Endometrial microvascular endothelial cells (primary cell): Measurements from ENCODE around the gene PCDHGA9. TPM values are rescaled to one million over a fixed set of nuclear protein-coding genes. Genes with fewer than 3 reads are reported as not detected.
"Not testable (repeated sequence)": the region's sequence is repeated elsewhere in the genome, so short reads cannot be mapped to it uniquely, and the experiment has no call there.

Experiments used
- in situ Hi-C: cut with HindIII; loops from 2 replicates; pipeline ENCODE4 v1.10.0; 2017; ENCODE audit warnings: low sequenced_read_pairs, low pct_unique_long_range_greater_than_20kb; ENCODE audit errors: inconsistent ontology term
- total RNA-seq: library from RNA; depleted of rRNA; stranded (reverse); fragments of >200 nt; gene quantifications from one replicate; pipeline ENCODE4 v1.2.3, GENCODE V29; 2015; ENCODE audit errors: inconsistent ontology term

The PCDHGA9 gene
- total RNA-seq, 1 donor from 2014 or later, result 0.19 TPM

DNA sequence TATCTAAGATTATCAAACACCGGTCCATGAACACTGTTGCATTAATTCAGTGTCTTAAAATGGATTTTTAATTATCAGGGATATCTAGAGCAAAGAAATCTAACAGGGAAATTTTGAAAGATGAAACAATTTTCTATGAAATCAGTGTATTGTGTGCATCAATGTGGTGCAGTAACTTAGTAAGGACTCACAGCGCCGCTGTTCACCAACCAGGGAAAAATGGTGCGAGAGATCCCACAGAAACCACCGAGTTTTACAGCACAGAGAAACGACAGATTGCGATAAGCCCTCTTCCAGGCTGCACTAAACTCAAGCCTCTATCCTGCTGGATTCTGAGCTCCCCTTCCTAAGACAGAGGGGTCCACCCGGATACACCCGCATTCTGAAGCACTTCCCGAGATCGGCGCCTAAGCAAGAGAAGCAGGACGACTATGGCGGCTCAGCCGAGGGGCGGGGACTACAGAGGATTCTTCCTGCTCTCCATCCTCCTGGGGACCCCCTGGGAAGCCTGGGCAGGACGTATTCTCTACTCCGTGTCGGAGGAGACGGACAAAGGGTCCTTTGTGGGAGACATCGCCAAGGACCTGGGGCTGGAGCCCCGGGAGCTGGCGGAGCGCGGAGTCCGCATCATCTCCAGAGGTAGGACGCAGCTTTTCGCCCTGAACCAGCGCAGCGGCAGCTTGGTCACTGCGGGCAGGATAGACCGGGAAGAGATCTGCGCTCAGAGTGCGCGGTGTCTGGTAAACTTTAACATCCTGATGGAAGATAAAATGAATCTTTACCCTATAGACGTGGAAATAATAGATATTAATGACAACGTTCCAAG is 19.9 kb upstream of the PCDHGA9 start, which contains the start of gene PCDHGA7:
PCDHGA7 (plus strand) TSS at position 274 of the 826 bp plus-strand sequence; CDS start at position 432, 158 bp downstream.
- in situ Hi-C loops, result no loop called here

DNA sequence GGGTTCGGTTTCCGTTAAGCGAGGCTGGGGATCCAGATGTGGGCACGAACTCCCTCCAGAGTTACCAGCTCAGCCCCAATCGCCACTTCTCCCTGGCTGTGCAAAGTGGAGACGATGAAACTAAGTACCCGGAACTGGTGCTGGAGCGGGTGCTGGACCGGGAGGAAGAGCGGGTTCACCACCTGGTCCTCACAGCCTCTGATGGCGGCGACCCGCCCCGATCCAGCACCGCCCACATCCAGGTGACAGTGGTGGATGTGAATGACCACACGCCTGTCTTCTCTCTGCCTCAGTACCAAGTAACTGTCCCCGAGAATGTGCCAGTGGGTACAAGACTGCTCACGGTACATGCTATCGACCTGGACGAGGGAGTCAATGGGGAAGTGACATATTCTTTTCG is 19.2 kb upstream of the PCDHGA9 start:
- in situ Hi-C loops, result no loop called here

DNA sequence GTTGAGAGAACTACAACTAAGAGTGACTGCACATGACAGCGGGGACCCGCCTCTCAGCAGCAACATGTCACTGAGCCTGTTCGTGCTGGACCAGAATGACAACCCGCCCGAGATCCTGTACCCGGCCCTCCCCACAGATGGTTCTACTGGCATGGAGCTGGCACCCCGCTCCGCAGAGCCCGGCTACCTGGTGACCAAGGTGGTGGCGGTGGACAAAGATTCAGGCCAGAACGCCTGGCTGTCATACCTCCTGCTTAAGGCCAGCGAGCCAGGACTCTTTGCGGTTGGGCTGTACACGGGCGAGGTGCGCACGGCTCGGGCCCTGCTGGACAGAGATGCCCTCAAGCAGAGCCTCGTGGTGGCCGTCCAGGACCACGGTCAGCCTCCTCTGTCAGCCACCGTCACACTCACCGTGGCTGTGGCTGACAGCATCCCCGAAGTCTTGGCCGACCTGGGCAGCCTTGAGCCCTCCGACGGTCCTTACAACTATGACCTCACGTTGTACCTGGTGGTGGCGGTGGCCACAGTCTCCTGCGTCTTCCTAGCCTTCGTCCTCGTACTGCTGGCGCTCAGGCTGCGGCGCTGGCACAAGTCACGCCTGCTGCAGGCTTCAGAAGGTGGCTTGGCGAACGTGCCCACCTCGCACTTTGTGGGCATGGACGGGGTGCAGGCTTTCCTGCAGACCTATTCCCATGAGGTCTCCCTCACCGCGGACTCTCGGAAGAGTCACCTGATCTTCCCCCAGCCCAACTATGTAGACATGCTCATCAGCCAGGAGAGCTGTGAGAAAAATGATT is 17.9 kb upstream of the PCDHGA9 start:
- in situ Hi-C loops, result no loop called here

DNA sequence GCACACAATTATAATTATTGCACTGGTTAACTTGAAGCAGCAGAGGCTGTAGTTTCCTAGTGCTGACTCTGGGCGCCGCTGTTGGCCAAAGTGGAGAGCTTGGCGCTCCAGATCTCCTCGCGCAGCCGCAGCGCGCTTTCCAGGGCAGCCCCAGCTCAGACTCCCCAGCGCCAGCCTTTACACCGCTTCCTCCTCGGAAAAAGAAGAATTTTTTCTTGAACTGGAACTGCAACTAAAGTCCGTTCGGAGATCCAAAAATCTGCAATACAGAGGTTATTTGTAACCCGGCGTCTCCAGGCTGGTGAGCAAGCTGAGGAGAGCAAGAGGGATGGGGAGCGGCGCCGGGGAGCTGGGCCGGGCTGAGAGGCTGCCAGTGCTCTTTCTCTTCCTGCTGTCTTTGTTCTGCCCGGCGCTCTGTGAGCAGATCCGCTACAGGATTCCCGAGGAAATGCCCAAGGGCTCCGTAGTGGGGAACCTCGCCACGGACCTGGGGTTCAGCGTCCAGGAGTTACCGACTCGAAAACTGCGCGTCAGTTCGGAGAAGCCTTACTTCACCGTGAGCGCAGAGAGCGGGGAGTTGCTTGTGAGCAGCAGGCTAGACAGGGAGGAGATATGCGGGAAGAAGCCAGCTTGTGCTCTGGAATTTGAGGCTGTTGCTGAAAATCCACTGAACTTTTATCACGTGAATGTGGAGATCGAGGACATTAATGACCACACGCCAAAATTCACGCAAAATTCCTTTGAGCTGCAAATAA is 14.8 kb upstream of the PCDHGA9 start, which contains the start of gene PCDHGB4:
PCDHGB4 (plus strand) TSS at position 142 of the 755 bp plus-strand sequence; CDS start at position 329, 187 bp downstream.
- in situ Hi-C loops, result not testable (repeated sequence)

DNA sequence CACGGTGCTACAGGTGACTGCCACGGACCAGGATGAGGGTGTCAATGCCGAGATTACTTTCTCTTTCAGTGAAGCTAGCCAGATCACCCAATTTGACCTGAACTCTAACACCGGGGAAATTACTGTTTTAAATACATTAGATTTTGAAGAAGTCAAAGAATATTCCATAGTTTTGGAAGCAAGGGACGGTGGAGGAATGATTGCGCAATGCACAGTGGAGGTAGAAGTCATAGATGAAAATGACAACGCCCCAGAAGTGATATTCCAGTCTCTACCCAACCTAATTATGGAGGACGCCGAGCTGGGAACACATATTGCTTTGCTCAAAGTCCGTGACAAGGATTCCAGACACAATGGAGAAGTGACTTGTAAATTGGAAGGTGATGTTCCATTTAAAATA is 13.9 kb upstream of the PCDHGA9 start:
- in situ Hi-C loops, result no loop called here

DNA sequence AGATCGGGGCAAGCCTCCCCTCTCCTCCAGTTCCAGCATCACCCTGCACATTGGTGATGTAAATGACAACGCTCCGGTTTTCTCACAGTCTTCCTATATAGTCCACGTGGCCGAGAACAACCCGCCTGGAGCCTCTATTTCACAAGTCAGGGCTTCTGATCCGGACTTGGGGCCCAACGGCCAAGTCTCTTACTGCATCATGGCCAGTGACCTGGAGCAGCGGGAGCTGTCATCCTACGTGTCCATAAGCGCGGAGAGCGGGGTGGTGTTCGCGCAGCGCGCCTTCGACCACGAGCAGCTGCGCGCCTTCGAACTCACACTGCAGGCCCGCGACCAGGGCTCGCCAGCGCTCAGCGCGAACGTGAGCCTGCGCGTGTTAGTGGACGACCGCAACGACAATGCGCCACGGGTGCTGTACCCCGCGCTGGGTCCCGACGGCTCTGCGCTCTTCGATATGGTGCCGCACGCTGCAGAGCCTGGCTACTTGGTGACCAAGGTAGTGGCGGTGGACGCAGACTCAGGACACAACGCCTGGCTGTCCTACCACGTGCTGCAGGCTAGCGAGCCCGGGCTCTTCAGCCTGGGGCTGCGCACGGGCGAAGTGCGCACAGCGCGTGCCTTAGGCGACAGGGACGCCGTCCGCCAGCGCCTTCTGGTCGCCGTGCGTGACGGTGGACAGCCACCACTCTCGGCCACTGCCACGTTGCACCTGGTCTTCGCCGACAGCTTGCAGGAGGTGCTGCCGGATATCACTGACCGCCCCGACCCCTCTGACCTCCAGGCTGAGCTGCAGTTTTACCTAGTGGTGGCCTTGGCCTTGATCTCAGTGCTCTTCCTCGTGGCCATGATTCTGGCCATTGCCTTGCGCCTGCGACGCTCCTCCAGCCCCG is 13.2 kb upstream of the PCDHGA9 start:
- in situ Hi-C loops, result no loop called here

DNA sequence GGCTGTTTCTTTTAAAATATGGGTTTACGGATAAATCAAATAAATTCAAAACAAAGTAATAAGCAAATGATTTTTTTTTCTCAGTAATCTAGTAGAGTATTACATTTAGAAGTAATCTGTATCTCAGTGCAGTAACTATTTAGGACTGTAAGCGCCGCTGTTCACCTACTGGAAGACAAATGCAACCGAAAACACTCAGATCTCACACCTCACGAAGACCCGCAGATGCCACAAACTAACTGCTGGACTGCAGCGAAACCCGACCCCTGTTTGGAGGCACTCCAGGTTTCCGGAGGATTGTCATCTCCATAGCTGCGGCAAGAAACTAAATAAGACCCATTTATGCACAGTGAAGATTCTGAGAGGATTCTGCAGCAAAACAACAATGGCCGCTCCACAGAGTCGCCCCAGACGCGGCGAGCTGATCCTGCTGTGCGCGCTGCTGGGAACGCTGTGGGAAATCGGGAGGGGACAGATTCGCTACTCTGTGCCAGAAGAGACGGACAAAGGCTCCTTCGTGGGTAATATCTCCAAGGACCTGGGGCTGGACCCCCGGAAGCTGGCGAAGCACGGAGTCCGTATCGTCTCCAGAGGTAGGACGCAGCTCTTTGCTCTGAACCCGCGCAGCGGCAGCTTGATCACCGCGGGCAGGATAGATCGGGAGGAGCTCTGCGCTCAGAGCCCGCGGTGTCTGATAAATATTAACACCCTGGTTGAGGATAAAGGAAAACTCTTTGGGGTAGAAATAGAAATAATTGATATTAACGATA is 10.0 kb upstream of the PCDHGA9 start, which contains the start of gene PCDHGA8:
PCDHGA8 (plus strand) TSS at position 205 of the 770 bp plus-strand sequence; CDS start at position 386, 181 bp downstream.
- in situ Hi-C loops, result no loop called here

DNA sequence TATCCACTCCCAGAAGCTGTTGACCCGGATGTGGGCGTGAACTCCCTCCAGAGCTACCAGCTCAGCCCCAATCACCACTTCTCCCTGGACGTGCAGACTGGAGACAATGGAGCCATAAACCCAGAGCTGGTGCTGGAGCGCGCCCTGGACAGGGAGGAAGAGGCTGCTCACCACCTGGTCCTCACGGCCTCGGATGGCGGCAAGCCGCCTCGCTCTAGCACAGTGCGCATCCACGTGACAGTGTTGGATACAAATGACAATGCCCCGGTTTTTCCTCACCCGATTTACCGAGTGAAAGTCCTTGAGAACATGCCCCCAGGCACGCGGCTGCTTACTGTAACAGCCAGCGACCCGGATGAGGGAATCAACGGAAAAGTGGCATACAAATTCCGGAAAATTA is 9.3 kb upstream of the PCDHGA9 start:
- in situ Hi-C loops, result no loop called here

DNA sequence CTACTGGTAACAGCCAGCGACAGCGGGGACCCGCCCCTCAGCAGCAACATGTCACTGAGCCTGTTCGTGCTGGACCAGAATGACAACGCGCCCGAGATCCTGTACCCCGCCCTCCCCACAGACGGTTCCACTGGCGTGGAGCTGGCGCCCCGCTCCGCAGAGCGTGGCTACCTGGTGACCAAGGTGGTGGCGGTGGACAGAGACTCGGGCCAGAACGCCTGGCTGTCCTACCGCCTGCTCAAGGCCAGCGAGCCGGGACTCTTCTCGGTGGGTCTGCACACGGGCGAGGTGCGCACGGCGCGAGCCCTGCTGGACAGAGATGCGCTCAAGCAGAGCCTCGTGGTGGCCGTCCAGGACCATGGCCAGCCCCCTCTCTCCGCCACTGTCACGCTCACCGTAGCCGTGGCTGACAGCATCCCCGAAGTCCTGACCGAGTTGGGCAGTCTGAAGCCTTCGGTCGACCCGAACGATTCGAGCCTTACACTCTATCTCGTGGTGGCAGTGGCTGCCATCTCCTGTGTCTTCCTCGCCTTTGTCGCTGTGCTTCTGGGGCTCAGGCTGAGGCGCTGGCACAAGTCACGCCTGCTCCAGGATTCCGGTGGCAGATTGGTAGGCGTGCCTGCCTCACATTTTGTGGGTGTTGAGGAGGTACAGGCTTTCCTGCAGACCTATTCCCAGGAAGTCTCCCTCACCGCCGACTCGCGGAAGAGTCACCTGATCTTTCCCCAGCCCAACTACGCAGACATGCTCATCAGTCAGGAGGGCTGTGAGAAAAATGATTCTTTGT is 8.0 kb upstream of the PCDHGA9 start:
- in situ Hi-C loops, result not testable (repeated sequence)

DNA sequence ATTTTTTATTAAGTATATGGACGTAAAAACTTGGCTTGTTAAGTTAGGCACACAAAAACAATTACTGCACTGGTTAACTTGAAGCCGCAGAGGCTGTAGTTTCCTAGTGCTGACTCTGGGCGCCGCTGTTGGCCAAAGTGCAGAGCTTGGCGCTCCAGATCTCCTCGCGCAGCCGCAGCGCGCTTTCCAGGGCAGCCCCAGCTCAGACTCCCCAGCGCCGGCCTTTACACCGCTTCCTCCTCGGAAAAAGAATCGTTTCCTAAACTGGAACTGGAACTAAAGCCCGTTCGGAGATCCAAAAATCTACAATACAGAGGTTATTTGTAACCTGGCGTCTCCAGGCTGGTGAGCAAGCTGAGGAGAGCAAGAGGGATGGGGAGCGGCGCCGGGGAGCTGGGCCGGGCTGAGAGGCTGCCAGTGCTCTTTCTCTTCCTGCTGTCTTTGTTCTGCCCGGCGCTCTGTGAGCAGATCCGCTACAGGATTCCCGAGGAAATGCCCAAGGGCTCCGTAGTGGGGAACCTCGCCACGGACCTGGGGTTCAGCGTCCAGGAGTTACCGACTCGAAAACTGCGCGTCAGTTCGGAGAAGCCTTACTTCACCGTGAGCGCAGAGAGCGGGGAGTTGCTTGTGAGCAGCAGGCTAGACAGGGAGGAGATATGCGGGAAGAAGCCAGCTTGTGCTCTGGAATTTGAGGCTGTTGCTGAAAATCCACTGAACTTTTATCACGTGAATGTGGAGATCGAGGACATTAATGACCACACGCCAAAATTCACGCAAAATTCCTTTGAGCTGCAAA is 4.6 kb upstream of the PCDHGA9 start, which contains the start of gene PCDHGB5:
PCDHGB5 (plus strand) TSS at position 192 of the 796 bp plus-strand sequence; CDS start at position 373, 181 bp downstream.
- in situ Hi-C loops, result not testable (repeated sequence)

DNA sequence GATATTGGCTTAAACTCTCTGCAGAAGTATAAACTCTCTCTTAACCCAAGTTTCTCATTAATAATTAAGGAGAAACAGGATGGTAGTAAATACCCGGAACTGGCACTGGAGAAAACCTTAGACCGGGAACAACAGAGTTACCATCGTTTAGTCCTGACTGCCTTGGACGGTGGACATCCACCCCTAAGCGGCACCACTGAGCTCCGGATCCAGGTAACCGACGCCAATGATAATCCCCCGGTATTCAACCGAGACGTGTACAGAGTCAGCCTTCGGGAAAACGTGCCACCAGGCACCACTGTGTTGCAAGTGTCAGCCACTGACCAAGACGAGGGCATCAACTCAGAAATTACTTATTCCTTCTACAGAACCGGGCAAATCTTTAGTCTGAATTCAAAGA is 4.0 kb upstream of the PCDHGA9 start:
- in situ Hi-C loops, result no loop called here

DNA sequence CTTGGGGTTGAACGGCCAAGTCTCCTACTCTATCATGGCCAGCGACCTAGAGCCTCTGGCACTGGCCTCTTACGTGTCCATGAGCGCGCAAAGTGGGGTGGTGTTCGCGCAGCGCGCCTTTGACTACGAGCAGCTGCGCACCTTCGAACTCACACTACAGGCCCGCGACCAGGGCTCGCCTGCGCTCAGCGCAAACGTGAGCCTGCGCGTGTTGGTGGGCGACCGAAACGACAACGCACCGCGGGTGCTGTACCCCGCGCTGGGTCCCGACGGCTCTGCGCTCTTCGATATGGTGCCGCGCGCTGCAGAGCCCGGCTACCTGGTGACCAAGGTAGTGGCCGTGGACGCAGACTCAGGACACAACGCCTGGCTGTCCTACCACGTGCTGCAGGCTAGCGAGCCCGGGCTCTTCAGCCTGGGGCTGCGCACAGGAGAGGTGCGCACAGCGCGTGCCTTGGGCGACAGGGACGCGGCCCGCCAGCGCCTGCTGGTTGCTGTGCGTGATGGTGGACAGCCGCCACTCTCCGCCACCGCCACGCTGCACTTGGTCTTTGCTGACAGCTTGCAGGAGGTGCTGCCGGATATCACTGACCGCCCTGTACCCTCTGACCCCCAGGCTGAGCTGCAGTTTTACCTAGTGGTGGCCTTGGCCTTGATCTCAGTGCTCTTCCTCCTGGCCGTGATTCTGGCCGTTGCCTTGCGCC is 2.9 kb upstream of the PCDHGA9 start:
- in situ Hi-C loops, result no loop called here

DNA sequence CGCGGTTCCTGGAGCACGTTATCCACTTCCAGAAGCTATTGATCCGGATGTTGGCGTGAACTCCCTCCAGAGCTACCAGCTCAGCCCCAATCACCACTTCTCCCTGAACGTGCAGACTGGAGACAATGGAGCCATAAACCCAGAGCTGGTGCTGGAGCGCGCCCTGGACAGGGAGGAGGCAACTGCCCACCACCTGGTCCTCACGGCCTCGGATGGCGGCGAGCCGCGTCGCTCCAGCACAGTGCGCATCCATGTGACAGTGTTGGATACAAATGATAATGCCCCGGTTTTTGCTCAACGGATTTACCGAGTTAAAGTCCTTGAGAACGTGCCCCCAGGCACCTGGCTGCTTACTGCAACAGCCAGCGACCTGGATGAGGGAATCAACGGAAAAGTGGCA is 809 bp downstream of the PCDHGA9 start:
- in situ Hi-C loops, result no loop called here

DNA sequence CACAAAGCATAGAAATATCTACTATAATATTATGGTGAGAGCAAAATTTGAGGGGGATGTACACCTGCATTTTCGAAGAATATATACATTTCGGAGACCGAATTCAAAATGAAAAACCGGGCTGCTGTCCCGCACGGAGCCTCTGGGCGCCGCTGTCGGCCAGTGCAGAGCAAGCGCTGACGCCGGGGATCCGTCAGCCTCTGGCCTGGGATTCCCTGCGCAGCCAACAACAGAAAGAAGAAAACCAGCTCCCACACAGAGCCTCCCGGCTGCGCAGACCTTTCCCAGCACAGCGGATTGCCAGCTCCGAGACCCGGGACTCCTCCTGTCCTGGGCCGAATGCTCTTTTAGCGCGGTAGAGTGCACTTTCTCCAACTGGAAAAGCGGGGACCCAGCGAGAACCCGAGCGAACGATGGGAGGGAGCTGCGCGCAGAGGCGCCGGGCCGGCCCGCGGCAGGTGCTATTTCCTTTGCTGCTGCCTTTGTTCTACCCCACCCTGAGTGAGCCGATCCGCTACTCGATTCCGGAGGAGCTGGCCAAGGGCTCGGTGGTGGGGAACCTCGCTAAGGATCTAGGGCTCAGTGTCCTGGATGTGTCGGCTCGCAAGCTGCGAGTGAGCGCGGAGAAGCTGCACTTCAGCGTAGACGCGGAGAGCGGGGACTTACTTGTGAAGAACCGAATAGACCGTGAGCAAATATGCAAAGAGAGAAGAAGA is 5.4 kb downstream of the PCDHGA9 start, which contains the start of gene PCDHGB6:
PCDHGB6 (plus strand) TSS at position 232 of the 716 bp plus-strand sequence; CDS start at position 414, 182 bp downstream.
- in situ Hi-C loops, result not testable (repeated sequence)
